ENCODE measurements around the gene PELI1.

The PELI1 gene

DNA sequence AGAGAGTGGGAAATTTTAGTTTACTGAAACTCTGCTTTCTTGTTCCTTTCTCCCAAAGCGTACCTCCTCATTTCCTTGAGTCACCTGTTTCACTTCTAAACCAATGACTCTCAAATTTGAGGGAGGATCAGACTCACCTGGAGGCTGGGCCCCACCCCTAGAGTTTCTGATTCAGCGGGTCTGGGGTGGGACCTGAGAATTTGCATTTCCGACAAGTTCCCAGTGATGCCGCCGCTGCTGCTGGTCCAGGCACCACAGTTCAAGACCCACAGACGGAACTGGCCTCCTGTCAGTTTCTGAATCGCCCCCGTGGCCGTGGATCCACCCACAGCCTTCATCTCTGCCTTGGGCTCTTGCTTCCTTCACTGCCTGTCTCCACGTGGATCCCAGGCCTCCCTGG, 44.9 kb upstream of the PELI1 start:
- intact Hi-C loops (cut with DNase I; ENCODE audit: low total_unique reads): no loop called here
- TF ChIP-seq CTCF (IDR thresholded peaks at IDR 0.05): no peak
- Histone ChIP-seq H3K4me1 (peaks cover 0 to 4% (median 0%) of the 10 kb centered on the region in 4 donors), H3K27me3 (no peaks in the 10 kb centered on the region), H3K27ac (no peak overlapping the region), H3K36me3 (no peaks in the 10 kb centered on the region), H3K9me3 (no peaks in the 10 kb centered on the region), H3K4me3 (no peak overlapping the region)
- DNase-seq: no peak

DNA sequence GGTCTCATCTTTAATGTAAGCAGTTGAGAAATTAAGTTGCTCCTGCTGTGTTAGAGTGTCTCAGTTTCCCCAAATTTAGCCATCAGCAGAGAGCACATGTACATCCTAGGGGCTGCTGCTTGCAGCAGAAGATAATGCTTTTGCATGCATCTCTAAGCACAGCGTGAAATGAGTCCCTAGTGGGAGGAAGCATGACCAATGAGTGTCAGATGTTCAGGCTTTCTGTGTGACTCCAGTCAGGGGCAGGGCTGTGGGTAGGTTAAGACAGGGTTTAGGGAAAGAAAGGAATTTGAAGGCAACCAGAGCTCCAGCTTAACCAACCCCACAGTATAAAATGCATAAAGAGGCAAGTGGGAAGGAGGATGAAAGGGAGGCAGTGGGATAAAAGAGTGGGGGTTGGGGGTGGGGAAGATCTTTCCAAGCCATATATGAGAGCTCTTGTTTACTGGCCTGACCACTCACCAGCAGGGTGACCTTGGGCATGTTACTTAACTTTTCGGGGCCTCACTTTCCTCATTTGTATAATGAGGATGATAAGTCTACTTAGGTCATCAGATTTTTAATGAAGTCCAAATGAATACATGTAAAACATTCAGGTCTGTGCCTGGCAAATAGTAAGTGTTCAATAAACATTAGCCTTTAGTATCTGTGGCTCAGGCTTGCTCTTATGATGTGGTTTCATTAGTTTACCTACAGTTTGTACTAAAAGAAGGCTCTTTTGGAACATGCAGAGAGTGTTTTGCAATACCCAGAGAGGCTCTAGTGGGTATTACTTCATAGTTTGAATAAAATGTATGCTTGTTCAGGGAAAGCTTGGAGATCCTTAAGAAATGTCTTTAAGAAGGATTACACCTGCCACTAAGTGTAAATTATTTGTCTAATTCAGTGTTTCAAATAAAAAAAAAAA, 42.7 kb upstream of the PELI1 start:
- Histone ChIP-seq H3K9me3 (no peaks in the 10 kb centered on the region), H3K36me3 (no peaks in the 10 kb centered on the region), H3K4me1 (no peaks in the 10 kb centered on the region), H3K27ac (no peak overlapping the region), H3K4me3 (no peak overlapping the region), H3K27me3 (no peaks in the 10 kb centered on the region)
- no peak for TF ChIP-seq CTCF (IDR thresholded peaks at IDR 0.05)
- intact Hi-C loops (cut with DNase I; ENCODE audit: low total_unique reads): no loop called here
- no peak for DNase-seq

GRCh38 chr2:64179582-64180321, 35.5 kb upstream of the PELI1 start:
- intact Hi-C loops (cut with DNase I; ENCODE audit: low total_unique reads): no loop called here
- no peak overlapping the region for H3K4me3 ChIP-seq
- H3K4me1 ChIP-seq: peaks cover 0 to 9% (median 2%) of the 10 kb centered on the region in 4 donors
- no peaks in the 10 kb centered on the region for H3K9me3 ChIP-seq
- DNase-seq: no peak
- no peaks in the 10 kb centered on the region for H3K36me3 ChIP-seq
- no peak overlapping the region for H3K27ac ChIP-seq
- no peaks in the 10 kb centered on the region for H3K27me3 ChIP-seq
- TF ChIP-seq CTCF (IDR thresholded peaks at IDR 0.05): no peak

DNA sequence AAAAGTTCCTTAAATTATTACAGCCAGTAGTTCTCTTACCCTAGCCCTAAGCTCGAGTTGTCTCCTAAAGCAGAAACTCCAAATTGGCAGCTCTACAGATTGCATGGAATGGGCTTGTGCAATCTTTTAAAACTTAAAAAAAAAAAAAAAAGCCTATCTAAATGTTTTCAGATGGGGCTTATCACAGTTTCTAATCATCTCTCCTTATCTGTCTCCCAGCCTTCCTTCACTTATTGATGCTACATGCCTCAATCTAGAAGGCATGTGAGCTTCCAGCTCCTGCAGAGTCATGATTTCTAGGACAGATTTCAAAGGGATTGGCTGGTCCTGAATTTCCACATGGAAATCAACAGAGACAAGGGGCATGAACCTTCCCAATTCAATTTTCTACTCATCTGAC, 33.1 kb upstream of the PELI1 start:
- no peak overlapping the region for H3K4me3 ChIP-seq
- H3K9me3 ChIP-seq: no peaks in the 10 kb centered on the region
- DNase-seq: no peak
- H3K27me3 ChIP-seq: no peaks in the 10 kb centered on the region
- no peaks in the 10 kb centered on the region for H3K36me3 ChIP-seq
- no peak for TF ChIP-seq CTCF (IDR thresholded peaks at IDR 0.05)
- H3K27ac ChIP-seq: peak overlapping the region in 1 of 2 donors; percentile 33
- peaks cover 0 to 9% (median 2%) of the 10 kb centered on the region in 4 donors for H3K4me1 ChIP-seq
- intact Hi-C loops (cut with DNase I; ENCODE audit: low total_unique reads): no loop called here

GRCh38 chr2:64175419-64176197, 31.4 kb upstream of the PELI1 start:
- H3K9me3 ChIP-seq: no peaks in the 10 kb centered on the region
- H3K36me3 ChIP-seq: no peaks in the 10 kb centered on the region
- H3K27me3 ChIP-seq: no peaks in the 10 kb centered on the region
- no peak for TF ChIP-seq CTCF (IDR thresholded peaks at IDR 0.05)
- no peak overlapping the region for H3K4me3 ChIP-seq
- no peak overlapping the region for H3K27ac ChIP-seq
- intact Hi-C loops (cut with DNase I; ENCODE audit: low total_unique reads): no loop called here
- no peak for DNase-seq
- H3K4me1 ChIP-seq: peaks cover 0 to 9% (median 2%) of the 10 kb centered on the region in 4 donors

Measured in tibial artery (tissue), 4 donors.